Stimulated activated CD8-positive, alpha-beta memory T cell treated with anti-CD3 and anti-CD28 coated beads, Interleukin-7, amount 100 ng/mL, for 24 hours (primary cell): Measurements from ENCODE around the gene ERICH6B.

Experiments used
- DNase-seq: peaks from one replicate; pipeline ENCODE4 v3.0.0-alpha.2; 2020; ENCODE audit warnings: low read depth

The ERICH6B gene

GRCh38 chr13:45542391-45542790 is 73.1 kb downstream of the ERICH6B start:
- no peak for DNase-seq

DNA sequence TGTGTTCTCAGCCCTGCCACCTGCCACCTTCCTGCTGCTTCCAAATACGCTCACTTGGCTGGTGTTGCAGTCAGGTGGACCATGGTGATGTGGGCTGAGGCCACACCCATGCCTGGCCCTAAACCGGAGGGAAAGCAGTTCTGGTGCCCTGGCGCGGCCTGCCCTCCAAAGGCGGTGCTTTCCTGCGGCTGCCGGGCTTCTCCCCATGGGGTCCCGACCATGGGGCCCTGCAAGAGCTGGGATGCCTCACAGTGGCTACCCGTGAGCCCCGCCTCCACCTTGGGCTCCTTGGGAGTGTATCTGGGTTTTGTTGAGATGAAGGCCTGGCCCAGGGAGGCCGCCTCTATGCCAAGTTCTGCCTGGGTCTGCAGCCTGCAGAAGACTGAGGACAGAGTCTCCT is 73.7 kb downstream of the ERICH6B start:
- DNase-seq, result no peak

GRCh38 chr13:45540864-45541263 is 74.7 kb downstream of the ERICH6B start:
- no peak for DNase-seq

- no peak for DNase-seq
These were observed 75.3 kb downstream of the ERICH6B start for GRCh38 chr13:45540195-45540594.

- no peak for DNase-seq
These were observed 77.2 kb downstream of the ERICH6B start for GRCh38 chr13:45538382-45538781.

DNA sequence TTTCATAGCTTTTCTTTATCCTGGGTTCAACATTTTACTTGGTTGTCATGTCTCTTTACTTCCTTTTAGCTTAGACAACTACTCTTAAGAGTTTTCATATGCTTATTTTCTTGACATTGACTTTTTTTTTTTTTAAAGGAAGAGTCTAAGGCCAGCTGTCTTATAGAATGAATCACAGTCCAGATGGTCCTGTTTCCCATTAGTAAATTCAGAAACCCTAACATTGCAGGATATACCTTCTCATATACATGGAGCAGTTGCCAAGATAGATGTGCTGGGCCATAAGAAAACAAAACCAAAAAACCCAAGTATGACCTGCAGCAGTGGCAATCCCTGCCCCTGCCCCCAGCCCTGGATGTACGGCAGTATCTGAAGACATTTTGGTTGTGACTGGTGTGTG is 78.0 kb downstream of the ERICH6B start:
- DNase-seq, result no peak

- no peak for DNase-seq
These were observed 79.3 kb downstream of the ERICH6B start for GRCh38 chr13:45536224-45536623.

- DNase-seq, result no peak
These were observed 80.9 kb downstream of the ERICH6B start for GRCh38 chr13:45534604-45535003.

DNA sequence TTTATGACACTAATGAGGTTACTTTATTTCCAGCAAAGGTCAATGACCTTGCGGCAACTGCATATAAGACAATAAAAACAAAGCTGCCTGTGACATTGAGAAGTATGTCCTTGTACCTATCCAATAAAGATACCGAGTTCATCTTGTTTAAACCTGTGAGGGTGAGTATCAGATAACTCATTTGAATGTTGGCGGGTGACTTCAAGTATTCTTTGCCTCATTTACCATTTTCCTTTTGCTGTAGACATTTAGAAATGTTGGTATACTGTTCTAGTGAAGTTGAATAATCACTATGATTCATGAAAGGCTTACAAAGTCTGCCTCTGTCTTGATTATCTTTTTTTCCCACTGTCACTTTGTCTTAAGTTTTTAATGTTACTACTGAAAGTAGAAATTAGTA is 85.8 kb downstream of the ERICH6B start:
- no peak for DNase-seq

DNA sequence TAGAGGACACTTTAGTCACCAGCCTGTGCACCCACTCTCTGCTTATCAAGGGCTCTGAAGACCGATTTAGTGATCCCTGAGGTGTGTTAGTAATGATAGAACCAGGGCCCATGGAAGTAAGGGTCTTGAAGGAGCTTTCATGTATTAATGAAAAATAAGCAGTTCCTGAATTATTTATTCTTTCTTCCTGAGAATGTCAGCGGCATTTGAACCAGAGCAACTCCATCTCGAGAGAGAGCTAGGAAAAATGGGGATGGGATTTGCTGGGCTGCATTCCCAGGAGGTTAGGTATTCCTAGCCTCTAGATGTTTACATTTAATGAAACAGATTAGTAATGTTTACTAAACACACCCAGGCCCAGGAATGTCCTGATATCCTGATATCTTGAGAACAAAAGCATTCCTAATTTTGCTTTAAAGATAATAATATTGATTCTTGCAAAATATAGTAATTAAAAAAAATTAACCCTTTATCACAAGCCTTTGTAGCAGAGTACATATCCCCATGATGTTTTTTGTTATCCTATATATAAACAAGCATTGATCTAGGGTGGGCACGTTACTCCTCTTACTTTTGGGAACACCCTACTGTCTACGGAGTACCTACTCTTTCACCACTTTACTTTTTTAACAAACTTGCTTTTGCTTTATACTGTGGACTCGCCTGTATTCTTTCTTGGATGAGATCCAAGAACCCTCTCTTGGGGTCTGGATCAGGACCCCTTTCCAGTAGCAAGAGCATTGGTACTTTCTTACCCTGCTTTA is 87.7 kb downstream of the ERICH6B start:
- no peak for DNase-seq

DNA sequence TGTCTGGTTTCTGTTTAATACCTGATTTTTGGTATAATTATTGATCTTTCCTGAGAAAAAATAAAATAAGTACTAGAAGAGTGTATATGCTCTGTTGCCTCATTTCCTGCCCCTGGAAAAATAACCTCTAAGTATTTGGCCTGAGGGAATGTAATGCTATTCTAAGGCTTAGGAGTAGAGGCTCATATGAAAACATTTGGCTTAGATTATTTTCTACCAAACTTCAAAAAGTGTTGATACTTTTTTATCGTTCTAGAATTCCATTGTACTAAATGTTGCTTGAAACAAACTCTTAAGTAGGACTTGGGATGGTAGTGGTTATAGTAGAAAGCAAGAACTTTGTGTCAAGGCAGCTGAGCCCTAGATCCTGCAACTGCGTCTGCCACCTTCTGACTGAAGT is 93.0 kb downstream of the ERICH6B start:
- no peak for DNase-seq

DNA sequence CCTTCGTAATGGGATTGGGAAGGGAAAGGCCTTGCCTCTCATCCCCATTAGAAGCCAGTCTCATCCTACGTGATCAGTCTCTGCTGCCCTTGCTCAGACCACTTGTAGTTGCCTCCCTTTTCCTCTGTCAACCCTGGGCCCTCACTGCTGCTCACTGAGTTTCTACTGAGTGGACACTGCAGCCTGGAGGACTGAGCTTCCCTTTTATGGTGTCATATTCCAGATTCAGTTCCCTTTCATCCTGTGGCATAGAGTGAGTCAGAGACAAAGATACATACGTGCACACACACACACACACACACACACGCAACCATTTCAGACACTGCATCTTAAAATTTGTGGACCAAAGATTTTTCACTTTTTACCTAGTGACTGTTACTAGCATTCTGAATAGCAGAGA is 94.2 kb downstream of the ERICH6B start:
- no peak for DNase-seq

- no peak for DNase-seq
These were observed 96.0 kb downstream of the ERICH6B start for GRCh38 chr13:45519493-45519892.

DNA sequence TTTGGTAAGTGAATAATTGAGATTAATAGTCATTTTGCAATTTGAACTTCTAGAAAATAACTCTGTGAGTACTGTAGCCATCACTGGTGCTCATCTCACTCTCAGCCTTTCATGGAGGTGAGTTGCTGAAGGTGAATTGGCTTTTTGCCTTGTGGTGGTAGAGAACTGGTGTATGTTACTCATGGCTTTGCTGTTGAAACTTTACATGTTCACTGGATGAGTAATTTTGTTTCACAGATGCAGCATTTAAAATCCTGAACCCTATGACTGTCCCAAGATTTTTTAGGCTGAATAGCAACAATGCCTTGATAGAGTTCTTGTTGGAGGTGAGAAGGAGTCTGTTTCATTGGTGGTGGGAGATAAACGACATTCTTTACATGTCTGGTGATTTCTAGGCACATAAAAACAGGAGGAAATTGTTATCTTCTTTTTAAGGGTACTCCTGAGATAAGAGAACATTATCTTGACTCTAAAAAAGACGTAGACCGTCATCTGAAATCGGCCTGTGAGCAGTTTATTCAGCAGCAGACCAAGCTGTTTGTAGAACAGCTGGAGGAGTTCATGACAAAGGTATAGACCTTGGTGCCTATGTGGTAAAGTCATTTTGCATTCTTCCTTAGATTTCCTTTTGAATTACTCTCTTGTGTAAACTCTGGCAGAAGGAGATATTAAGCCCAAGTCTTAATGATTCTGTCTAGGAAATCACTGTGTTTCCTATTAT is 96.9 kb downstream of the ERICH6B start:
- no peak for DNase-seq

- no peak for DNase-seq
These were observed 98.8 kb downstream of the ERICH6B start for GRCh38 chr13:45516757-45517156.

- no peak for DNase-seq
These were observed 103.4 kb downstream of the ERICH6B start for GRCh38 chr13:45512098-45512496.

- no peak for DNase-seq
These were observed 104.0 kb downstream of the ERICH6B start for GRCh38 chr13:45511310-45512097.

DNA sequence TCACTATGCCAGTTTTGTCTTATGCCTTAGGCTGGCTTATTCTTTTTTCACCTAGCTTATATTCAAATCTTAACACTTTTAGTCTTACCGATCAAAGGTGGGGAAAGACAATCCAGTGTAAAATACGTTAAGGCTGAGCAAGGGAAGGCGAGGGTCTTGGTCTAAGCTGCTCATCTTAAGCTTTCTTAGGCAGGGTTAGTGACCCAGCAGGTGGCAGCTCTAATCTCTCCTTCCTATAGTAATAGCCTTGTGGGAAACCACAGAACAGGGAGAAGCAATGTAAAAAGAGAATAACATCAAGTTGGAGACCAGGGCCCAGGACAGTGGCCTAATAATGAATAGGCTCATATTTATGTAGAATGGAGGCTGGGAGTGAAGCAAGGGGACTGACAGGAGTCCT is 104.9 kb downstream of the ERICH6B start:
- no peak for DNase-seq

GRCh38 chr13:45508776-45509175 is 106.8 kb downstream of the ERICH6B start:
- no peak for DNase-seq

- no peak for DNase-seq
These were observed 108.7 kb downstream of the ERICH6B start for GRCh38 chr13:45506811-45507210.

DNA sequence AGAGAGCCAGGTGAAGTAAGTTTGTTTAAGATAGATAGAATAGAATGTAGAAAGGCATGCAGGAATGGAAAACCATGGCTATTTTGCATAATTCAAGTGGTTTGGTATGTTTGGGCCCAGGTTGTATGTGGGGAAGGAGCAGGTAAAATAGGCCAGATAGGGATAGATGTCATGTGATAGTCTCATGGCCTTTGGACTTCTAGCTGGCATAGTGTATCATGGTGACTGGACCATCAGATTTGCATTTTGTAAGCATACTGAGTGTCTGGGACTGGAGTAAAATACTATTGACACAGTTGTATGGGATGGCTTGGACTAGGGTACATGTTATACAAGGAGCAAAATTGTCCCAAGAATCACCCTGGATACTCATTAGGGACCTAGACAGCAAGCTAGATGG is 111.9 kb downstream of the ERICH6B start:
- no peak for DNase-seq

- DNase-seq, result no peak
These were observed 114.4 kb downstream of the ERICH6B start for GRCh38 chr13:45501175-45501526.
